GM18907 (cell line): ENCODE results near the gene USP22.

Source experiments
- ATAC-seq: cut with Tn5 transposase; IDR thresholded peaks from one replicate; pipeline ENCODE4 v1.9.1; 2021; ENCODE audit warnings: mild to moderate bottlenecking, moderate library complexity; ENCODE audit not compliant: unreplicated experiment

Gene USP22

GRCh38 chr17:21003007-21003621 lies 39.7 kb downstream of the USP22 start:
- ATAC-seq = no peak

GRCh38 chr17:21002309-21003006 lies 40.4 kb downstream of the USP22 start:
- ATAC-seq = no peak

GRCh38 chr17:21001813-21002221 lies 41.0 kb downstream of the USP22 start:
- ATAC-seq = no peak

GRCh38 chr17:21001111-21001812 lies 41.5 kb downstream of the USP22 start:
- ATAC-seq = no peak

- ATAC-seq = no peak
Observed at GRCh38 chr17:20999841-21000532, 42.8 kb downstream of the USP22 start.

GRCh38 chr17:20999044-20999573 lies 43.7 kb downstream of the USP22 start:
- ATAC-seq = no peak

GRCh38 chr17:20998571-20999043 lies 44.2 kb downstream of the USP22 start:
- ATAC-seq = no peak

GRCh38 chr17:20997711-20998570 lies 44.9 kb downstream of the USP22 start:
- no peak for ATAC-seq

- no peak for ATAC-seq
Observed at GRCh38 chr17:20996724-20997615, 45.8 kb downstream of the USP22 start.

- ATAC-seq = no peak
Observed at GRCh38 chr17:20995873-20996723, 46.7 kb downstream of the USP22 start.

- no peak for ATAC-seq
Observed at GRCh38 chr17:20995164-20995872, 47.5 kb downstream of the USP22 start.

GRCh38 chr17:20994779-20995149 lies 48.0 kb downstream of the USP22 start:
- ATAC-seq = no peak

GRCh38 chr17:20993863-20994778 lies 48.7 kb downstream of the USP22 start:
- ATAC-seq = no peak

- peak; percentile 49 for ATAC-seq
Observed at GRCh38 chr17:20992987-20993862, 49.6 kb downstream of the USP22 start.

GRCh38 chr17:20992416-20992815 lies 50.4 kb downstream of the USP22 start:
- no peak for ATAC-seq
